ENCODE results near the gene AGBL1. TPM values are rescaled to one million over a fixed set of nuclear protein-coding genes. Genes with fewer than 3 reads are reported as not detected.

The AGBL1 gene
- polyA plus RNA-seq, 2 of the 4 experiments (the other 2 are of a cell fraction): not detected

- no peaks in the 10 kb centered on the region for H3K4me1 ChIP-seq
- no peak for DNase-seq (ENCODE audit: low read depth in 1 of 2, low spot score in 1 of 2)
- ChIA-PET POLR2A (no interaction called here), CTCF (no interaction called here)
- no peak for FAIRE-seq
- no peak overlapping the region for H3K27ac ChIP-seq
- TF ChIP-seq BHLHE40 (IDR thresholded peaks at IDR 0.05; ENCODE audit: low read depth, low read length) (no peak), MAX (IDR thresholded peaks at IDR 0.05) (no peak), MAFK (IDR thresholded peaks at IDR 0.05; ENCODE audit: partially characterized antibody) (peak; percentile 75)
- peaks cover 3% of the 10 kb centered on the region; the same call in 1 of the 3 replicates for H3K9me3 ChIP-seq
- no peak for ATAC-seq
- no peak overlapping the region for H3K4me2 ChIP-seq
- 12% methylated on average over 4 of the region's 4 CpGs for WGBS (ENCODE audit: missing lambda C conversion rate)
- no peak overlapping the region for H3K4me3 ChIP-seq
Measured at GRCh38 chr15:86968244-86968643, 888.6 kb downstream of the AGBL1 start.

- H3K9me3 ChIP-seq: peaks cover 3% of the 10 kb centered on the region; the same call in 1 of the 3 replicates
- no peak for DNase-seq (ENCODE audit: low read depth in 1 of 2, low spot score in 1 of 2)
- ChIA-PET CTCF (no interaction called here), POLR2A (no interaction called here)
- no peaks in the 10 kb centered on the region for H3K4me1 ChIP-seq
- no peak overlapping the region for H3K4me2 ChIP-seq
- FAIRE-seq: no peak
- ATAC-seq: no peak
- H3K4me3 ChIP-seq: no peak overlapping the region
- 3% methylated on average over 4 of the region's 4 CpGs for whole genome bisulfite sequencing (ENCODE audit: missing lambda C conversion rate)
- H3K27ac ChIP-seq: no peak overlapping the region
- TF ChIP-seq CHD4 (IDR thresholded peaks at IDR 0.05; ENCODE audit: borderline replicate concordance) (no peak), SREBF2 (IDR thresholded peaks at IDR 0.05) (no peak), SMC3 (IDR thresholded peaks at IDR 0.05) (no peak), MAFK (IDR thresholded peaks at IDR 0.05; ENCODE audit: partially characterized antibody) (no peak), TFCP2L1 (CRISPR knock-in tag; IDR thresholded peaks at IDR 0.05) (no peak)
Measured at GRCh38 chr15:86969364-86969763, 889.7 kb downstream of the AGBL1 start.

- DNase-seq (ENCODE audit: low read depth in 1 of 2, low spot score in 1 of 2): no peak
- Histone ChIP-seq H3K4me3 (no peak overlapping the region), H3K27ac (no peak overlapping the region), H3K4me1 (no peaks in the 10 kb centered on the region), H3K9me3 (no peaks in the 10 kb centered on the region), H3K4me2 (no peak overlapping the region)
- no peak for ATAC-seq
- FAIRE-seq: peak; percentile 7
- POLR2A ChIA-PET: no interaction called here
- CTCF ChIA-PET: no interaction called here
- TF ChIP-seq BCL3 (IDR thresholded peaks at IDR 0.05) (no peak), PHF8 (IDR thresholded peaks at IDR 0.05; ENCODE audit: borderline replicate concordance, low read depth) (no peak), HOXB5 (CRISPR knock-in tag; IDR thresholded peaks at IDR 0.05) (no peak), HDAC2 (IDR thresholded peaks at IDR 0.05) (no peak), POLR2AphosphoS2 (conservative IDR thresholded peaks at IDR 0.05; ENCODE audit: low read length) (no peak), SMC3 (IDR thresholded peaks at IDR 0.05) (no peak), TFCP2L1 (CRISPR knock-in tag; IDR thresholded peaks at IDR 0.05) (no peak), GATA3 (IDR thresholded peaks at IDR 0.05; ENCODE audit: borderline replicate concordance) (no peak), RARB (CRISPR knock-in tag; IDR thresholded peaks at IDR 0.05) (no peak), USF2 (IDR thresholded peaks at IDR 0.05) (no peak), PBX3 (IDR thresholded peaks at IDR 0.05) (no peak)
- 15% methylated on average over 2 of the region's 2 CpGs for WGBS (ENCODE audit: missing lambda C conversion rate)
Measured at GRCh38 chr15:86973284-86973844, 893.7 kb downstream of the AGBL1 start.

GRCh38 chr15:86988033-86988432, 908.4 kb downstream of the AGBL1 start:
- no peaks in the 10 kb centered on the region for H3K9me3 ChIP-seq
- TF ChIP-seq NFE2L2 (conservative IDR thresholded peaks at IDR 0.05; ENCODE audit: low read length) (no peak), RFX5 (IDR thresholded peaks at IDR 0.05) (no peak), POLR2A (IDR thresholded peaks at IDR 0.05; ENCODE audit: low read length) (no peak), MYC (IDR thresholded peaks at IDR 0.05; ENCODE audit: borderline replicate concordance, low read length) (no peak), CHD4 (IDR thresholded peaks at IDR 0.05; ENCODE audit: borderline replicate concordance) (no peak), HMGXB4 (CRISPR knock-in tag; IDR thresholded peaks at IDR 0.05; ENCODE audit: borderline replicate concordance) (no peak), CEBPB (IDR thresholded peaks at IDR 0.05) (no peak), ZC3H11A (IDR thresholded peaks at IDR 0.05) (no peak), EP300 (IDR thresholded peaks at IDR 0.05) (no peak), FOSL2 (IDR thresholded peaks at IDR 0.05) (no peak), FOSL2 (CRISPR knock-in tag; IDR thresholded peaks at IDR 0.05) (no peak), TFCP2L1 (CRISPR knock-in tag; IDR thresholded peaks at IDR 0.05) (no peak), ELK1 (IDR thresholded peaks at IDR 0.05; ENCODE audit: low read depth, low read length) (no peak)
- no peak for DNase-seq (ENCODE audit: low read depth in 1 of 2, low spot score in 1 of 2)
- ChIA-PET CTCF (no interaction called here), POLR2A (no interaction called here)
- H3K4me3 ChIP-seq: no peak overlapping the region
- H3K4me2 ChIP-seq: no peak overlapping the region
- H3K4me1 ChIP-seq: no peaks in the 10 kb centered on the region
- FAIRE-seq: no peak
- no peak for ATAC-seq
- WGBS (ENCODE audit: missing lambda C conversion rate): 10% methylated on average over 4 of the region's 4 CpGs
- no peak overlapping the region for H3K27ac ChIP-seq

Measured in A549 (cell line).